DND-41 (cell line): ENCODE data around the gene SCARF1.

Experiments
- EZH2 ChIP-seq: IDR thresholded peaks from 3 replicates; pipeline ENCODE4 v1.6.1; 2012; ENCODE audit warnings: borderline replicate concordance, low read depth, mild to moderate bottlenecking, moderate library complexity, low read length, inconsistent platforms; ENCODE audit not compliant: severe bottlenecking
- TF ChIP-seq, protein P1 (sequence below): IDR thresholded peaks from 2 replicates; pipeline ENCODE4 v1.5.1; 2012; ENCODE audit warnings: borderline replicate concordance, low read length, moderate library complexity, mild to moderate bottlenecking; ENCODE audit not compliant: poor library complexity, severe bottlenecking; ENCODE audit errors: extremely low read depth

DNA sequence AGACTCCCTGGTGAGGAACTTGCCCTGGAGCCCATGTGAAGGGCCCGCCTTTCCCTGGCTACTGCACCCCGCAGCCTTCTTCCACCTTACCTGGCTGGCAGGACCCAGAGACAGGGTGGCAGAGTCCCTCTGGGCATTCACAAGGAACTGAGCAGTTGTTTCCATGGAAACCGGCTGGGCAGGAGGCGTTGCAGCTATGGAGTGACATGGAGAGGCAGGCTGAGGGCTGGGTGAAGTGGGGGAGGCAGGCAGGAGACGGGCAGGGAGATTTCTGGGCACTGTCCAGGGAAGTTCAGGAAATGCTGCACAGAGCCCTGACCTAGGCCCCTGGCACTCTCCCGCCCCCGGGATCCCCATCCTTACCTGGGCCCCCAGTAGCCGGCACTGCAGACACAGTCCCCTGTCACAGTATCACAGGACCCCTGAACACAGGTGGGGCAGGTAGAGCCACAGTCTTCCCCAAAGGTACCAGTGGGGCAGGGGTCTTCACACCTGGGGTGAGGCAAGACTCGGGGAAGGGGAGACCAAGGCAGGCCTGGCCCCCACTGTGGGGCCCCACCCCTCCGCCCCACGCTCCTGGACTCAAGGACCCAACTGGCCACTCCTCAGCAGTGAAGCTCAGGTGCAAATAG, 5.9 kb downstream of the SCARF1 start:
- TF ChIP-seq, protein P1, sequence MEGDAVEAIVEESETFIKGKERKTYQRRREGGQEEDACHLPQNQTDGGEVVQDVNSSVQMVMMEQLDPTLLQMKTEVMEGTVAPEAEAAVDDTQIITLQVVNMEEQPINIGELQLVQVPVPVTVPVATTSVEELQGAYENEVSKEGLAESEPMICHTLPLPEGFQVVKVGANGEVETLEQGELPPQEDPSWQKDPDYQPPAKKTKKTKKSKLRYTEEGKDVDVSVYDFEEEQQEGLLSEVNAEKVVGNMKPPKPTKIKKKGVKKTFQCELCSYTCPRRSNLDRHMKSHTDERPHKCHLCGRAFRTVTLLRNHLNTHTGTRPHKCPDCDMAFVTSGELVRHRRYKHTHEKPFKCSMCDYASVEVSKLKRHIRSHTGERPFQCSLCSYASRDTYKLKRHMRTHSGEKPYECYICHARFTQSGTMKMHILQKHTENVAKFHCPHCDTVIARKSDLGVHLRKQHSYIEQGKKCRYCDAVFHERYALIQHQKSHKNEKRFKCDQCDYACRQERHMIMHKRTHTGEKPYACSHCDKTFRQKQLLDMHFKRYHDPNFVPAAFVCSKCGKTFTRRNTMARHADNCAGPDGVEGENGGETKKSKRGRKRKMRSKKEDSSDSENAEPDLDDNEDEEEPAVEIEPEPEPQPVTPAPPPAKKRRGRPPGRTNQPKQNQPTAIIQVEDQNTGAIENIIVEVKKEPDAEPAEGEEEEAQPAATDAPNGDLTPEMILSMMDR: no peak
- no peak for TF ChIP-seq EZH2
